Hippocampal formation (tissue), 2 donors: ENCODE data around the gene AHI1.

Experiments used
- DNase-seq, 2 donors: peaks; one replicate each; lab custom pipeline; 2025; lab: John Stamatoyannopoulos, UW

Gene AHI1

DNA sequence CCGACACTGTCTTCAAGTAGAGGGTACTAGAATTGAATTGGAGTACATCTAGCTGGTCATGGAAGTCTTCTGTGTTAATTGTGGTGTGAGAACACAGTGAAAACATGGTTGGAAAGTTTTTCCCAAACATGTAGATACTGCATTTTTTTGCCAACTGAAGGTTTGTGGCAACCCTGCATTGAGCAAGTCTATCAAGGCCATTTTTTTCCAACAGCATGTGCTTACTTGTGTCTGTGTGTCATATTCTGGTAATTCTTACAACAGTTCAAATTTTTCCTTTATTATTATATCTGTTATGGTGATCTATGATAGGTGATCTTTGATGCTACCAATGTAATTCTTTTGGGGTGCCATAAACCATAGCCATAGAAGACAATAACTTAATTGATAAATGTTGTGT lies 169.4 kb downstream of the AHI1 start:
- DNase-seq = no peak

DNA sequence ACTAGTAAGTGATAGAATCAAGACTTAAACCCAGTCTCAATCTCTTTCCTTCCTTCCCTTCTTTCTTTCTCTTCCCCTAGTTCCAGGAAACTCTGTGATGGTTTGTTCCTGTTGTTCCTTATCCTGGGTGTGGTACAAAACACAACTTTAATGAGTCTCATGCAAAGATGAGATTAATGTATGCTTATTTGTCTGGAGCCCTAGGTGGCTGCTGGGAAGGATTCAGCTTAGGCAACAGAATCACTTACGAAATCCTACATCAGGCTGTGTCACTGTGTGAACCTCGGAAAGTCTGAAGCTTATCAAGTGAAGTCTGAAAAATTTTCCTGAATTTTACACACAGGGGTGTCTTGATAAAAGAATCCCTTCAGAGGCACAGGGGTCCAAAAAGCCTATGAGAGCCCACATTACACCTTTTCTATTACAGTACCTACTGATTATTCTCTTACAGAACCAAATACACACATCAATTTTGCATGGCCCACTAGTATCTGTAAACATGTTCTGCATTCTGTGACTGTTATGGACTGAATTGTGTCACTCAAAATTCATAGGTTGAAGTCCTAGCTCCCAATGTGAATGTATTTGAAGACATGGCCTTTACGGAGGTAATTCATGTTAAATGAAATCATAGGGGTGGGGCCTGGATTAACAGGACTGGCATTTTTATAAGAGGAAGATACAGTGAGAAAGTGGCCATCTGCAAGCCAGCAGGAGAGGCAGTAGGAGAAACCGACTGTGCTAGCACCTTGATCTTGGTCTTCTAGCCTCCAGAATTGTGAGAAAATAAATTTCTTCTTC lies 171.7 kb downstream of the AHI1 start:
- DNase-seq = no peak

DNA sequence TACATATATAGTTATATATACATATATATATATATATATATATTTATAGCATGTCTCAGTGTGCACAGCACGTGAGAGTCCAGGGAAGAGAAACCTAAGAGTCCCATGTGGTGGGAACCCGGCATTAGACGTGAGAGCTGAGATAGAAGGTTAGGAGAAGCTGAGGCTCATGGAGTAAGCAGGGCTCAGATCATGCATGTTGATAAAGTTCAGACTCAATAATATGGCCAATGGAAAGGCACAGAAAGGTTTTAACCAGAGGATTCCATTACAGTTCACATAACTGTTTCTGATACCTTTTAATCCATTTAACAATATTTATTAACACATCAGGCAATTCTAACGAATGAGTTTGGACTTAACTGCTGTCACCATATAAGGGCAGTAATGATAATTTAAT lies 173.0 kb downstream of the AHI1 start:
- DNase-seq = no peak

DNA sequence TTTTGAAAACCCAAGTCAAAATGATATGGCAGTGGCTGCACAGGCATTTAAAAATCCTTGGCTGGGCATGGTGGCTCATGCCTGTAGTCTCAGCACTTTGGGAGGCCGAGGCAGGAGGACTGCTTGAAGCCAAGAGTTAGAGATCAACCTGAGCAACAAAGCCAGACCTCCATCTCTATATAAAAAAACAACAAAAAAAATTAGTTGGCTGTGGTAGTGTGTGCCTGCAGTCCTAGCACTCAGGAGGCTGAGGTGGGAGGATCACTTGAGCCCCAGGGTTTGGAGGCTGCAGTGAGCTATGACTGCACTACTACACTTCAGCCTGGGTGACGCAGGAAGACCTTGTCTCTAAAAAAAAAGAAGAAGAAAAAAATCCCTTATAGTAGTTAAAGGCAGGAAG lies 173.6 kb downstream of the AHI1 start:
- no peak for DNase-seq

DNA sequence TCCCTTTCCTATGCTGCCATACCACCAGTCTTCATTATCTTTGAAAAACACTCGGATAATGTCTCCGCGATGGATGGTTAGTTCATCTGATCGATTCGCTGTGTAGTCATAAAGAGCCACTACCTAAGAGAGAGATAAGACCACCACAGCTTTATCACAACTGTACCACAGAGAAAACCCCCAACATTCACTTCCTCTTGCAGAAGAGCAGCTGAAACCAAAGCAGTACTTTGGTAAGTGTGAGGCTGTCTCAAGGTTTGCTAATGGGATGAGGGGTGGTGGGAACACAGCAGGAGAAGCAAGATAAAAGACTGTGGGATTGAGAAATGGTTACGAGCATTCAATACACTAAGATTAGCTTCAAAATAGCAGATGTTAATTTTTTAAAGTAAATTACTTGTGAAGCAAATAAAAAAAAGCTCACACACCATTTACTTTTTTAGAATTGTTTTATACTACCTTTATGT lies 174.3 kb downstream of the AHI1 start:
- DNase-seq = no peak

DNA sequence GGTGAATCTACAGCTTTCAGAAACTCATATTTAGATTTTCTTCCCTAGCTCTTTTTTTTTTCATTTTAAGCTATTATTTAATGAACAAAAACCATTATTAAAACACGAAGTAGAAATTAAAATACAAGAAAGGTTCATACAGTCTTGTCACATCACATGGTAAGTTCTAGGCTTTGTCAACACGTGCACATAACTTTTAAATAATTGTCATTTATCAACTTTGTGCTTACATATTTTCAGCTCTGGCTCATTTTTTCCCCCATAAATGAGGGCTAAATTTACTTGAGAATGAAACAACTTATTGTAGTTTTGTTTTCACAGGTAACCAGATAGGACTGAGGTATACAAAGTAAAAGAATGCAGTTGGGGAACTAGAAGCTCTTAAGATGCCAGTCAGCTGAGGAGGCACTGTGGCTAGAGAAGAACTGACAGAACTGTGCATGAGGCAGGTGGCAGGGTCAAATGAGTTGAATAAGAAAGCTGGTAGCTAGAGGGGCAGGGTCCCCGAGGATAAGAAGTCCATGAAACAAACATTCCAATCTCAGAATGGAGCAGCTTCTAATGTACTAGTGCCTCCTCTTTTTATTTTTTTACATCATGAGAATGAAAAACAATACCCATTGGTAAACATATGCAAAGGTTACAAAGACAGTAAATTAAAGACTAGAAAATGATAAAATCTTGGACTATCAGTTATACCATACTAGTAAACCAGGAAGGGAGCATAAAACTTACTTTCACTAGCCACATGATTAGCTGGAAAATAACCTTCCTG lies 174.9 kb downstream of the AHI1 start:
- no peak for DNase-seq

DNA sequence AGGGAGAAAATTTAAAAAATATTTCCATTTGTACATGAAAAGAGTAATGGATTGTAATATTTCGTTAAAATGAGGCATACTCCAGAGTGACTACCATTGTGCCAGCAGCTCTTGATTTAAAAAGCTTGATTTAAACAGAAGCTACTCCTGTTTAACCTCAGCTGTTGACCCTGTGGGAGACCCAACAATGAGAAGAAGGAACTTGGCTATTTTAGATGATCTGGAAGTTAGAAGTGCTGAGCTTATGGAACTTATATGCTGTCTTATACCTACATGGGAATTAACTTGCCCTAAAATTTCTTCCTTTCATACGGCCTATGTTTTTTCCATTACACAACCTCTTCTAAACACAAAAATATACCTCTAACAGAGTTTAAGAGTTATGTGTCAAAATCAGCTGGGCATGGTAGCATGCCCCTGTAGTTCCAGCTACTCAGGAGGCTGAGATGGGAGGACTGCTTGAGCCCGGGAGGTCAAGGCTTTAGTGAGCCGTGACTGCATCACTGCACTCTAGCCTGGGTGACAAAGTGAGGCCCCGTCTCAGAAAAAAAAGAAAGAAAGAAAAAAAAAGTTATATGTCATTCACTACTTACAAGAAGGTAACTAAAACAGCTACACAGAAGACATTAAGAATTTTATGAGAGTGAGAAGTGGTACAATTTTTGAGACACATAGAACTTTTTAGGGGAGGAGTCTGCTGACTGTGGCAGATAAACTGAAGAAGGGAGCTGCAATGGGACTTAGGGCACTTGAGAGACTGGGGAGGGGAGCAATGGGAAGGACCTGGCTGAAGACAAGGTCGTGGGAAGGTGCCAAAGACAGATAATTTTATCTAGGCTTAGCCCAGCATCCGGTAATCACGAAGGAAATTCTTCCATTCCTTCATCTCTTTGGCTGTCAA lies 176.6 kb downstream of the AHI1 start:
- DNase-seq = no peak

DNA sequence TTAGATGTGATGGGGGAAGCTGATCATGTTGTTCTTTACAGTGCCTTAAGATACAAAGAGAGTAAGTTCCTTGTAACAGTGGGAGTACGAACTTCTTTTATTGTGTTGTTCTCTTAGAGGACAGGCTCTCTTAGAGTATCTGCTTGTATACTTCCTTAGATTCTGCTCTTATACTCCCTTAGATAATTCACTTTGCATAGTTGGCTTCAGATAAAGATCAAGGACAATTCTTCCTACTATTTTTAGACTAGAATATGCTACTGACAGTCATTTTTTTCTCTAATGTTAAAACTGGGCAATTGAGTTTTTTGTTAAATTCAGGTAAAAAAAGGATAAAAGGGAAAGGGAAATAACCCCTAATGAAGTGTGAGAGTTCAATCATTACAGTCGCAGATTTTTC lies 177.7 kb downstream of the AHI1 start:
- DNase-seq = no peak

DNA sequence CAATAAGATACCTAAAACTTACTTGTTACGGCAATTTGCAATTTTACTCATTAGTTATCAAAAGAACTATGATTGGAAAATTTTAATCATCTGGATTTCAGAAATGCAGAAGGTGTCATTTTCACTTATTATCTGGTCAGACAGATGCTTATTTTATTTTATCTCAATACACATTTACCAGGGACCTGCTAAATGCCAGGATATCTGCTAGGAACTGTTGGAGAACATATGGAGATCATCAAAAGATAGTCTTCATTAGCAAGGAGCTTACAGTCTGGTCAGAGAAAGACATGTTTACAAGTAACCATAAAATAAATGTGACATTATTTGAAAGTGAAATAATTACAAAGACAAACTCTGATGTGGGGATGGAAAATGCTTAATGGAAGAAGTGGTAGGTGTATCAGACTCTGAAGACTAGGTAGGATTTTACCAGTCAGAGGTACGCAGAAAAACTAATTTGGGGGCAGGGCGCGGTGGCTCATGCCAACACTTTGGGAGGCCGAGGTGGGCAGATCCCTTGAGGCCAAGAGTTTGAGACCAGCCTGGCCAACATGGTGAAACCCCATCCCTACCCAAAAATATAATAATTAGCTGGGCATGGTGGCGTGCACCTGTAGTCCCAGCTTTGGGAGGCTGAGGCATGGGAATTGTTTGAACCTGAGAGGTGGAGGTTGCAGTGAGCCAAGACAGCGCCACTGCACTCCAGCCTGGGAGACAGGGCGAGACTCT lies 178.6 kb downstream of the AHI1 start:
- DNase-seq = no peak

DNA sequence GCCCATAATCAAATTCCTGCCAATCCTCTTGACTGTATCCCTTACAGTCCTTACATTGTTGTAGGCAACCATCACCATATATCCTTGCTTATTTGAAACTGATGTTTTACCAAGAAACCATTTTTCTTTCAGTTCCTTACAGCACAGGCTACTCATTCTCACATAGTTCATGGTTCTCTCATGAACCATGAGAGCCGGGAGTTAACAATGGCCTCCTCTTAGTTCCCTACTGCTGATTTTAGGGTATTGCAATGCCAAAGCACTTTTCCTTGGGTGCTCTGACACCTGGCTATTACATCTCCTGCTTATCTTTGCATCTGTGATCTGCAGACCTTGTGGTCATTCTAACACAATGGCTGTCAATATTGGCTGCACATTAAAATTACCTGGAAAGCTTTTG lies 183.0 kb downstream of the AHI1 start:
- DNase-seq = no peak

DNA sequence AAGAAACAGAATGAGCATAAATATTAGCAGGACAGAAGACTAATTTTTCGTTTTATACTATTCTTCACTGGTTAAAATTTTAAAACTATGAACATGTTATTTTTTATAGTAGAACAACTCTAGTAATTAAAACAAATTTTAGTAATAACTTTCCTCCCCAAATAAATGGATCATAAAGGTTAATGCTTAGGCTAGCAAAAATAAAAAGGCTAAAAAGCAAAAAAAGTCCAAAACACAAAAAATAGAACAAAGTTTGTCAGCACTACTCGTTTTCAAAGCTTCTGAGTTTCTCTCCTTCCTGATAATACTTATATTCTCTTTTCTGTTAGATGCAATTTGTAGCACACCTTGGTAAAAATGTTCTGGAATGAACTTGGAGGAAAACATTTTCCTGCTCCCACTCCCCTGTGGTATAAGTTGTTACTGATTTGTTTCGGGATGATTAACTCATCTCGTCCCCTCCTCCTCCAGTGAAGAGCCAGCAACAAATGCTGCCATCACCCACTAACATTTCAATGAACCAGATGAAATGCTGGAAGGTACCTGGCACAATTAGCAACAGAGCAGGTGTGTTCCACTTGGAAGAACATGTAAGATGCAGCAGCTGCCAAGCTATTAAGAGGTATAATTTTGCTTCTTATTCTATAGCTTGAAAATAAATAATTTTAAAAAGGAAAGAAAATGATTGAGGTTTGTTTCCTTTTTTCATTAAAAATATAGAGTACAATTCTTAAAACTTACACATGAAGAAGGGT lies 185.9 kb downstream of the AHI1 start:
- no peak for DNase-seq

DNA sequence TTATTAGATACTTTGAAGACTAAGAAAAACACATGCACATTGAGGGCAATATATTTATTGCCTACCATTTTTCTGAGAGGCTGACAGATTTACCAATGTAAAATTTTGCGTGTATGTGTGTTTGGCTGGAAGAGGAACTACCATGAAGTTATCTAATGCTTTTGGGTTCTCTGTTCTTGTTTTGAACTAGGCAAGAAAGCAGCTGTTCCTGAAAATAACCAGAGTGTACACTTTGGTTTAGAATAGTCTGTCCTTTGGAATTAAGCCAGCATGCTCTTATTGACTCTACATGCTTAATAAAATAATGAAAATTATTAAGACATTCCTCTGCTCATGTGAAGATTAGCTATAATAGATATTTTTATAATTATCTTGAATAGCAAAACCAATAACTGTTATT lies 187.2 kb downstream of the AHI1 start:
- DNase-seq = no peak

DNA sequence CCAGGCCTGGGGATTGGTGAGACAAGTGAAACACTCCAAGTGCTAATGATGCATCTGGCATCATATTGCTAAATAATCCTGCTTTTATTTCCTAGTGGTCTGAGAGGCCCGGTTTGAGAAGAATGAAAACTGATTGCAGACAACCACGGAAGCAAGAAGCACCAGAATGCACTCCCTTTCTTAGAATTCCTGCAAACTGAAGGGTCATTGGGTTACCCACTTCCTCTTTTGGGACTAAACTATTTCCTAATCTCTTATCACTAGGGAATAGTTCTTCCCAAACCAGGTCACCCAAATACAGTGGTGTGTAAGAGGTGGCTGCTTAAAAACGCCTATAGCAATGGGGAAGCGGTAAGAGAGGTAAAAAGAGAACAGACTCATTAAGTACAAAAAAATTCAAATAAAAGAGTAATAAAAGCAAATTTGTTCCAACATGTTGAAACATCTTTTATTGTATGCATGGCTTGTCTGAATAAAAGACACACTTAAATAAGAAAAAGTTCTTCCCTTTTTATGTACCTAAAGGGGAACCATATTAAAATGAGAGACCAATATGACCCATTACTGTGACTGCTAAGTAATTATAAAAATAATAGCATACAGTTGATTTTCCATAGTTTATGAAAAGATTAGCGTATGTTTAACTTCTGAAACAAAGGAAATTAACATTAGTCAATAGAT lies 190.7 kb downstream of the AHI1 start:
- no peak for DNase-seq

DNA sequence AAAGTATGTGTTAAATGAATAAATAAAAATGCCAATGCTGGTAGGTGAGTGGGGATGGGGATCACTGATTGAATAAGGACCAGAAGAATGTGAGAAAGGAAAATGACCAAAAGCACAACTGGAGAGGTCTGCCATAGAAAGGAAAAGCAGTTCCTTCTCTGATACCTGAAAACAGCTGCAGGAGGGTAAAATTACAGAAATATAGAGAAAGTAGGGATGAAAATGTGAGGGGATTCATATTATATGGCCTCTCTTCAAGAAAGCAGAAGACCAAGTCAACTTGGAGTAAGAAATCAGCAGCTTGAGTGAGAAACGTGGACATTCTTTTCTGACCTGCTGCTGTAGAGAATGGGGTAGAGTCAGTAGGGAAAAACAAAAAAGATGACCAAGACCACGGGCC lies 191.4 kb downstream of the AHI1 start:
- DNase-seq = no peak

DNA sequence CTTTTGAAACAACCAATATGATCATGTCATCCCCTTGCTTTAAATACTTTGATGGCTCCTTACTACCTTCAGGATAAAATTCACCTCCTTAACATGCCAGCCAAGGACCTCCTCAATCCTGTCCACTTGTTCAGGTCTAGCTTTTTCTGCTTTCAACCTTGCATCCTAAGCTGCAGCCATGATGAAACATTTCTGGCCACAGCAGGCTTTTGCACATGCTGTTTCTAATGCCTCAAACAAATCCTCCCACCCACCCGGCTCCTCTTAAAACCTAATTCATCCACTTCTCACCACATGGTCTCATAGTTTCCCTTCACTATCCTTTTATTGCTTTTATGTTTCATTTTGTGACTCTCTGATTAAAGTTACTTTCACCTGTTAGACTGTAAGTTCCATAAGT lies 191.9 kb downstream of the AHI1 start:
- no peak for DNase-seq

DNA sequence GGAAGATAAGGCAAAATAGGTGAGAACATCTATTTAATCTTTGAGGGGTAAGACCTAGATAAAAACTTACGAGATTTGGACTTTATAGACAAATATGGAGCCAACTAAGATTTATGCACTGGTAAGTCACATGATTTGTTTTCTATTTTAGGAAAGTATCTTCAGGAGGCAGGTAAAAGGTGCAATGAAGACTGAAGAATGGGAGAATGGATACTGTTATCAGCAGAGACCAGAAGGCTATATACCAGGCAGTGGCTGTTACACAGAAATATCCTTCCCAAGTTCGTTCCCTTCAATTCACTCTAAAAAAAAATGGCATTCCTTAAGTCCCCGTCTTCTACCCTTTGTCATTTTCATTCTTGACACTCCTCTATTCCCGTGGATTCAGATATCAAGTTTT lies 192.7 kb downstream of the AHI1 start:
- DNase-seq = no peak

DNA sequence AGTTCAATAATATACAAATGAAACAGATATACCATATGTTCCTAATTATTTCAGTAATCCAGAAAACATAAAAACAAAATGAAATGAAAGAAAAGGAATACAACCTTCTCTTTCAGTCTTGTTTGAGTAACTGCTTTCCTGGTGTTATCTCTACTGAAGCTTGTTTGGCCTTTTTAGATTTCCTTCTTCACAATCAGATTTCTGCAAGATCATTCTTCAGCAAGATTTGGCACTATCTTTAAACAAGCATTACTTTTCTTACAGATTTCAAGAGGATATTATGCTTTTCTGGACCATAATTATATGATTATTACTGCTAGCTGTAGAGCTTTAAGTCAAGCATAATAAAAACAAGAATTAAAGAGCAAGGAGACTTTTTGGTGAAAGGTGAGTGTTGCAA lies 196.2 kb downstream of the AHI1 start:
- no peak for DNase-seq

DNA sequence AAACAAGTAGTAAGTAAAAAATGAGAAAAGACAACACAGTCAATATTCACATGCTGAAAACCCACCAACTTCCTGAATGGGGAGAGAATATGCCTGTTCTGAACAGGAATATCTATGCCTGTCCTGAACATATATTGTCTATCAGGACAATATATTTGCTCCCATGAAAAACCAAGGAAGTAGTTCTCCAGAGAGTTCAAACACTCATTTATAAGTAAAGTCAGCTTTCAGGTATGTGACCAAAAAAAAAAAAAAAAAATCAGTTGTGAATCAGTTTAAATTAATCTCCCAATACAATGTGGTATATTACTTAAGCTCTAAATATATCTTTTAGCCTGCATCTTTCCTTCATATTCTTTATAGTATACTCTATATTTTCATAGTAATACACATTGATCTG lies 197.0 kb downstream of the AHI1 start:
- DNase-seq = no peak

DNA sequence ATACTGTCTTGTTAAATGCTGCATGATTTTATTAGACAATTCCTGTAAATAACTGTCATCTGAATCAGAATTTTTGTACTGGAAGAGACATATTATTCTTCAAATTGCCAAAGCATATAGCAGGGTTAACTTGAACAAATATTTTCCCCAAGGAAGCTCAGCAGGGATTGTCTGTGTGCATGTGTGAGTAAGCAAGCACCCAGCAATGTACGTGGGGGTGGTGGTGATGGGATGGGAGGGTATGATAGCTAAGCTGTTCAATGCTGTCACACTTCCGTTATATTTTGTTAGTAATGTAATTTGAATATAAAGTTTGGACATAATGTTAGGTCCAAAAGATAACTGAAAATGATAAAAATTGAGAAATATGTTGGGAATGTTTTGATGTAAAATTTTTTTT lies 198.3 kb downstream of the AHI1 start:
- DNase-seq = no peak

DNA sequence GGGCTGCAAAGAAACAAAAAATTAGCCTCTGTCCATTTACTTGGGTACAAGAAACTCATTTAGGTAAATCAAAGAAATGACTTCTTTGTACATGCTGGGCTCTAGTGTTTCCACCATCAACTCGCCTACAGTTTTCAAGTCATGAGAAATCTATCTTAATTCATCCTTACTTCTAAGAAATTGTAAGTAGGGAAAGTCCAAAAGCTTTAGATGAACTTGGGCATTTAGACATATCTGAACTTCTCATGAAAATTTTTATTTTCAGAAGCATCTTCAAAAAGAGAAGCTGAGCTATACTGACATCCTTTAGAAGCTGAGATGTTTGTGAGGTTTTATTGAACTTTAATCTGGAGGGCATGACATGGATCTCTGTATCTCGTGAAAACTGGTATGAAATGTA lies 199.1 kb downstream of the AHI1 start:
- DNase-seq = no peak
